PC-3 (cell line): ENCODE measurements around the gene HDAC11.

ENCODE experiments used
- EZH2 ChIP-seq: fragments of 300-600 bp; sonication (generic); IDR thresholded peaks from one replicate; pipeline ENCODE4 v1.6.1; 2017; ENCODE audit warnings: antibody characterized with exemption, mild to moderate bottlenecking, low read length; ENCODE audit not compliant: unreplicated experiment
- EZH2phosphoT487 ChIP-seq: fragments of 300-600 bp; sonication (generic); IDR thresholded peaks from 2 replicates; pipeline ENCODE4 v1.6.1; 2018; ENCODE audit warnings: mild to moderate bottlenecking, antibody characterized with exemption, low read length, borderline replicate concordance
- TF ChIP-seq, protein P1 (sequence below): fragments of 300-600 bp; sonication (generic); conservative IDR thresholded peaks from 2 replicates; pipeline ENCODE4 v1.5.1; 2017; ENCODE audit warnings: antibody characterized with exemption, low read depth, mild to moderate bottlenecking, low read length

DNA sequence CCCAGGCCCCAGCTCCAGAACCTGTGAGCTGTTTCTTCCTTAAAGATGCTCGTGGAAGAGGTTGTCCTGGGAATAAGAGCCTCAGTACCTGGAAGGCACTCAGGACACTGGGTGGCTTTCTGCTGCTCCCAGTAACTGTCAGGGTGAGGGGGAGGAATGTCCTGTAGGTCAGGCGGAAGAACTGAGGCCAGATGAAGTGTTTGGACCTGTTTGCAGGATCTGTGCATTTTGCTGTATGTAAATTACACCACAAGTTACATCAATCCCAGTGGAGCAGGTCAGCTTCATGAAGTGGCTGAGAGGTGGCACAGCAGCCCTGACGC lies 27.1 kb downstream of the HDAC11 start:
- TF ChIP-seq, protein P1, sequence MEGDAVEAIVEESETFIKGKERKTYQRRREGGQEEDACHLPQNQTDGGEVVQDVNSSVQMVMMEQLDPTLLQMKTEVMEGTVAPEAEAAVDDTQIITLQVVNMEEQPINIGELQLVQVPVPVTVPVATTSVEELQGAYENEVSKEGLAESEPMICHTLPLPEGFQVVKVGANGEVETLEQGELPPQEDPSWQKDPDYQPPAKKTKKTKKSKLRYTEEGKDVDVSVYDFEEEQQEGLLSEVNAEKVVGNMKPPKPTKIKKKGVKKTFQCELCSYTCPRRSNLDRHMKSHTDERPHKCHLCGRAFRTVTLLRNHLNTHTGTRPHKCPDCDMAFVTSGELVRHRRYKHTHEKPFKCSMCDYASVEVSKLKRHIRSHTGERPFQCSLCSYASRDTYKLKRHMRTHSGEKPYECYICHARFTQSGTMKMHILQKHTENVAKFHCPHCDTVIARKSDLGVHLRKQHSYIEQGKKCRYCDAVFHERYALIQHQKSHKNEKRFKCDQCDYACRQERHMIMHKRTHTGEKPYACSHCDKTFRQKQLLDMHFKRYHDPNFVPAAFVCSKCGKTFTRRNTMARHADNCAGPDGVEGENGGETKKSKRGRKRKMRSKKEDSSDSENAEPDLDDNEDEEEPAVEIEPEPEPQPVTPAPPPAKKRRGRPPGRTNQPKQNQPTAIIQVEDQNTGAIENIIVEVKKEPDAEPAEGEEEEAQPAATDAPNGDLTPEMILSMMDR = no peak
- TF ChIP-seq EZH2 = no peak
- no peak for TF ChIP-seq EZH2phosphoT487
